Tibial artery (tissue), 4 donors: ENCODE data around the gene ASAP2.

Experiments
- DNase-seq, 2 donors: peaks; one replicate each; pipeline ENCODE4 v3.0.0-alpha.2; 2019
- H3K27ac ChIP-seq, 2 donors: fragments of 200-600 bp; sonication (generic) in 1 of 2; 1 replicate in 1 of 2; 2 replicates in 1 of 2; pipeline ENCODE4 v1.5.1; 2018 to 2019; ENCODE audit warnings: mild to moderate bottlenecking in 1 of 2
- H3K27me3 ChIP-seq, 2 donors: fragments of 200-600 bp; sonication (generic) in 1 of 2; one replicate each; pipeline versions ENCODE4 v1.5.1 to v1.6.0; 2016 to 2019
- H3K36me3 ChIP-seq, 3 donors: fragments of 200-600 bp; sonication (generic) in 2 of 3; one replicate each; pipeline ENCODE4 v1.5.1; 2016 to 2019; ENCODE audit warnings: mild to moderate bottlenecking in 2 of 3
- H3K4me1 ChIP-seq, 4 donors: fragments of 200-600 bp; sonication (generic) in 2 of 4; 1 replicate in 3 of 4; 2 replicates in 1 of 4; pipeline ENCODE4 v1.5.1; 2016 to 2019
- H3K4me3 ChIP-seq, 2 donors: fragments of 200-600 bp; sonication (generic) in 1 of 2; 1 replicate in 1 of 2; 2 replicates in 1 of 2; pipeline ENCODE4 v1.5.1; 2018 to 2019; ENCODE audit warnings: mild to moderate bottlenecking in 2 of 2
- H3K9me3 ChIP-seq, 3 donors: fragments of 200-600 bp; sonication (generic) in 1 of 3; one replicate each; pipeline ENCODE4 v1.5.1; 2016 to 2019
- CTCF ChIP-seq, 2 experiments: fragments of 200-600 bp in 1 of 2; fragments of 450-650 bp in 1 of 2; IDR thresholded peaks; one replicate each; pipeline ENCODE4 v1.5.1; 2017 to 2019; ENCODE audit warnings: antibody characterized with exemption in 2 of 2, mild to moderate bottlenecking in 1 of 2, moderate library complexity in 1 of 2
- intact Hi-C: fragments of 100-400 bp; cut with DNase I; formaldehyde crosslinking; loops from one replicate; pipeline ENCODE4 v1.15.0; 2023; ENCODE audit warnings: low total_unique reads

Gene ASAP2

DNA sequence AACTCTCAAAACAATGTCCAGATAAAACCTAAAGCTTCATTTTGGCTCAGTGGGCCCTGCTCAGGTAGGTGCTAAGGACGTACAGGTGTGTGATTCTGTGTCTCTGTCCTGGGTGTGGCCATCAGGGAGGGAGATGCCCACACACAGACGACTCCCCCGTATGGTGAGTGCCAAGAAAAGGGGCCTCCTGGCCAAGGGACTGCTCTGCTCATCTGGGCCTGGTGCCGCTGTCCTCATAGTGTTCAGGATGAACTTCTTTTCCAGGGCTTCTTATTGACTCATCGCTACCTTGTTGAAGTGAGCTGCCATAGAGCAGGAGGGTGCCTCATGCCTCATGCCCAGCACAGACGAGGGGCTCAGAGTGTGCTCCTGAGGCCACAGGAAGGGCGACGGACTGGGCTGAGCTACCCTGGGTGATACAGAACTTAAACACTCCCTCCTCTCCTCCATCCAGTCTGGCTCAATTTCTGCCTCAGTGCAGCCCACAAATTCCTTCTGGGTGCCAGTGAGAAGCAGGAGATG, 158.9 kb downstream of the ASAP2 start:
- H3K4me3 ChIP-seq, result no peak overlapping the region
- intact Hi-C loops, result no loop called here
- H3K27me3 ChIP-seq, result no peaks in the 10 kb centered on the region
- no peaks in the 10 kb centered on the region for H3K4me1 ChIP-seq
- H3K9me3 ChIP-seq, result no peaks in the 10 kb centered on the region
- no peak for TF ChIP-seq CTCF (IDR thresholded peaks at IDR 0.05)
- no peak overlapping the region for H3K27ac ChIP-seq
- peaks cover 19 to 90% (median 70%) of the 10 kb centered on the region in 3 donors for H3K36me3 ChIP-seq
- DNase-seq, result no peak

DNA sequence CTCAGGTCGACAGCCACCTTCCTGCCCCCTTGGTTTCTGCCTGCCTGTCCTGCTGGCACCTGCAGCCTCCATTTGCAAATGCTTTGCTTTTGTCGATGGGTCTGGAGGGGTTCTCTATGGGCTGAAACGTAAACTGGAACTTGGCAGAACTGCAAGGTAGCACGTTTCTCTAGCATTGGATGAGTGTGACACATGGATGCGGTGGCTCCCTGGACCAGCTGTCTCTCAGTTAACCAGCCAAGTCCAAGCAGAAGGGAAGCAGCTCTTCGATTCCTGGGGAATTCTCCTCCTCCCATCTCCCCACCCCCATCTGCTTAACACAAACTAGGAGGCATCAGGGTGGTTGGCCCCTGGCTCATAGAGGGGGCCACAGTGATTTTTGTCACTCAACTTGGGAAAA, 159.4 kb downstream of the ASAP2 start:
- Histone ChIP-seq H3K9me3 (no peaks in the 10 kb centered on the region), H3K27ac (no peak overlapping the region), H3K36me3 (peaks cover 19 to 94% (median 73%) of the 10 kb centered on the region in 3 donors), H3K27me3 (no peaks in the 10 kb centered on the region), H3K4me1 (no peaks in the 10 kb centered on the region), H3K4me3 (no peak overlapping the region)
- intact Hi-C loops, result no loop called here
- TF ChIP-seq CTCF (IDR thresholded peaks at IDR 0.05), result no peak
- DNase-seq, result no peak

- no peak for DNase-seq
- intact Hi-C loops, result no loop called here
- Histone ChIP-seq H3K4me3 (no peak overlapping the region), H3K4me1 (no peaks in the 10 kb centered on the region), H3K36me3 (peaks cover 22 to 96% (median 81%) of the 10 kb centered on the region in 3 donors), H3K27ac (no peak overlapping the region), H3K9me3 (no peaks in the 10 kb centered on the region), H3K27me3 (no peaks in the 10 kb centered on the region)
- no peak for TF ChIP-seq CTCF (IDR thresholded peaks at IDR 0.05)
These were observed 164.1 kb downstream of the ASAP2 start for GRCh38 chr2:9370746-9371145.

DNA sequence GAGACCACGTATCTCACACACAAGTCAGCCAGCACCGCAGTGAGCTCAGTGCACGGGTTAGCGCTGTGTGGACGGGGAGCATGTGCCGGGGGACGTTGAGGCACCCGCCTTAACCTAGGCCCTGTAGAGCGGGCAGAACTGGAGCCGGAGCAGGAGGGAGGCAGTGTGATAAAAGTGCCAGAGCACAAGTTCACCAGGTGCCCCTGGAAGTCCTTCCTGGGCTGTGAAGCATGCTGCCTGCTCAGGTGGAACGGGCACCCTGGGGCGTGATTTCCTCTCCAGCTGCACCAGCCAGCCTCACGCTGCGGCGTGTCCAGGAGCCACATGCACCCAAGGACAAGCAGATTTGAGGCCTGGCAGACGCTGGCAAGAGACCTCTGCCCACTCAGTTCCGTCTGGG, 166.4 kb downstream of the ASAP2 start:
- Histone ChIP-seq H3K4me3 (no peak overlapping the region), H3K4me1 (peaks cover 0 to 10% (median under 1%) of the 10 kb centered on the region in 4 donors), H3K27ac (no peak overlapping the region), H3K36me3 (peaks cover 9 to 91% (median 70%) of the 10 kb centered on the region in 3 donors), H3K9me3 (no peaks in the 10 kb centered on the region), H3K27me3 (no peaks in the 10 kb centered on the region)
- no peak for DNase-seq
- no peak for TF ChIP-seq CTCF (IDR thresholded peaks at IDR 0.05)
- intact Hi-C loops, result no loop called here

DNA sequence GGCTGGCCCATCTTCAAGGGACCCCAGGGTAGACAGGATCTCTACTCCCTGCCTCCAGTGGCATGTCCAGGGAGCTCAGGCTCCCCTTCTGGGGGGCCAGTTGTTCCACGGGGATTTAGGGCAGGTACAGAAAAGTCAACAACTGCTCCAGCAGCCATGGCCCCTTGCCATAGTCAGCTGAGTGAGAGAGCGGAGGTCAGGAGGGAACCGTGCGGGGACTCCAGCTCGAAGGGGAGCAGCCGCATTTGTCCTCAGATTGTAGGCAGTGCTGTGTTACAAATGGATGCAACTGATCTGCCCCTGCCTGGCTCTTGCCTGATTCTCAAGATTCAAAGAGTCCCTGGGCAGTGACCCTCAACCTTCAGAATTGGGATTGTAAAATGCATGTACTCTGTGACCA, 166.9 kb downstream of the ASAP2 start:
- Histone ChIP-seq H3K4me3 (no peak overlapping the region), H3K9me3 (no peaks in the 10 kb centered on the region), H3K4me1 (peaks cover 0 to 14% (median 2%) of the 10 kb centered on the region in 4 donors), H3K27me3 (no peaks in the 10 kb centered on the region), H3K27ac (no peak overlapping the region), H3K36me3 (peaks cover 9 to 91% (median 65%) of the 10 kb centered on the region in 3 donors)
- TF ChIP-seq CTCF (IDR thresholded peaks at IDR 0.05), result no peak
- DNase-seq, result no peak
- intact Hi-C loops, result no loop called here
